NCI-H128 (cell line): ENCODE data around the gene CHTF8.
"Not testable (repeated sequence)": the region's sequence is repeated elsewhere in the genome, so short reads cannot be mapped to it uniquely, and the experiment has no call there.

Source experiments
- DNase-seq: peaks from one replicate; lab custom pipeline; 2025; ENCODE audit not compliant: unreplicated experiment; lab: John Stamatoyannopoulos, UW

CHTF8 gene

DNA sequence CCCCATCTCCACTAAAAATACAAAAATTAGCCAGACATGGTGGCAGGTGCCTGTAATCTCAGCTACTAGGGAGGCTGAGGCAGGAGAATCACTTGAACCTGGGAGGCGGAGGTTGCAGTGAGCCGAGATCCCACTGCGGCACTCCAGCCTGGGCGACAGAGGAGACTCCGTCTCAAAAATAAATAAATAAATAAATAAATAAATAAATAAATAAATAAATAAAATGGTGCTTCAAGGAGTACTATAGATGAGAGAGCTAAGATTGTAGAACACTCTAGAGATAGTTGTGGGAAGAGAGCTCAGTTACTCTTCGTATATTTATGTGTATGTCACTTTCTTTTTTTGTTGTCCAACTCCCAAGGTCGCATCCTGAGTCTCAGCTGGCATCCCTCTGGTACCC, 7.1 kb upstream of the CHTF8 start:
- not testable (repeated sequence) for DNase-seq

- DNase-seq: no peak
Observed at GRCh38 chr16:69138608-69139007, 6.2 kb upstream of the CHTF8 start.

DNA sequence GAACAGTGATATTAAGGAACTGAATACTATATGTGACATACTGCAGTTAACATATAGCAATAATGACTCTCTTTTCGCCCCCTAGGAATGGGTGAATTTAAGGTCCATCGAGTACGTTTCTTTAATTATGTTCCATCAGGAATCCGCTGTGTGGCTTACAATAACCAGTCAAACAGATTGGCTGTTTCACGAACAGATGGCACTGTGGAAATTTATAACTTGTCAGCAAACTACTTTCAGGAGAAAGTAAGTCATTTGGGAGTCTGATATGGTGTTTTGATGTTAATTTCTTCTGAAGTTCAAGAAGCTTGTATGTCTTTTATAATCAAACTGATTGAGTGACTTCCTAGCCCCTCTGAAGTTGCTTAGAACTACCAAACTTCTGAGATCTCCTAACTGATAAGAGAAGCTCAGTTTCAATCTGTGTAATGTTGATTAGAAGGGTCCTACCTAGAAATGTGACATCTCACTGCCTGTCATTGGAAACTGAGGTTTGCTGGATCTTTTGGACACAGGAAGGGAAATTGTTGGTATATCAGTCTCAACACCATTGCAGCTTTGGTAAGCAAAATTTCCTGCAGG, 1.1 kb upstream of the CHTF8 start:
- no peak for DNase-seq

DNA sequence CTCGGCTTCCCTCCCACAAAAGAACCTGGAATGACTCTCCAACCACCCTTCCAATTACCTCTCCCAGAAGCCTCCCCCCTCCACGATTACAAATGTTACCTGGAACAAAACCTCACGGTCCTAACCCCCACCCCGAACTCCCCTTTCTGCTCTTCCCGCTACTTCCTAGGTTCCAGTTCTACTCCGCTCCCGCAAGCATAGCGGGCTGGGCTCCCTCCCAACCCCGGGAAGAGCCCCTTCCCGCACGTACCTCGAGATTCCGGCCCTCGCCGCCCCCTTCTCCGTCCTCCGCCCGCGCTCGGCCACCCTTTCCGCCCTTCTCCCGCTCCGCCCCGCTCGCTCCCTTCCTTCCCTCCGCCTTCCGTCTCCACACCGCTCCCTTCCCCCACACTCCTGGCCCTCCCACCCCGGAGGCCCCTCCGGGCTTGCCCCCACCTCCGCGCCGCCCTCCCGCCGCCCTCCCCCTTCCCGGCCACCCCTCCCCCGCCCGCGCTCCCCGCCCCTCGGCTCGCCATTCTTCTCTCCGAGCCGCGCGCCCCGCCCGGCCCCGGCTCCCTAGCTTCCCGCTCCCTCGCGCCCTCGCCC, 457 bp downstream of the CHTF8 start:
- DNase-seq: no peak

- DNase-seq: no peak
Observed at GRCh38 chr16:69131167-69131838, 1.1 kb downstream of the CHTF8 start.

GRCh38 chr16:69130461-69130860, 1.9 kb downstream of the CHTF8 start:
- no peak for DNase-seq

GRCh38 chr16:69127966-69128510, 4.3 kb downstream of the CHTF8 start:
- DNase-seq: no peak

- not testable (repeated sequence) for DNase-seq
Observed at GRCh38 chr16:69126801-69127200, 5.6 kb downstream of the CHTF8 start.

GRCh38 chr16:69126221-69126620, 6.2 kb downstream of the CHTF8 start:
- DNase-seq: no peak

GRCh38 chr16:69124961-69125360, 7.4 kb downstream of the CHTF8 start:
- DNase-seq: not testable (repeated sequence)

DNA sequence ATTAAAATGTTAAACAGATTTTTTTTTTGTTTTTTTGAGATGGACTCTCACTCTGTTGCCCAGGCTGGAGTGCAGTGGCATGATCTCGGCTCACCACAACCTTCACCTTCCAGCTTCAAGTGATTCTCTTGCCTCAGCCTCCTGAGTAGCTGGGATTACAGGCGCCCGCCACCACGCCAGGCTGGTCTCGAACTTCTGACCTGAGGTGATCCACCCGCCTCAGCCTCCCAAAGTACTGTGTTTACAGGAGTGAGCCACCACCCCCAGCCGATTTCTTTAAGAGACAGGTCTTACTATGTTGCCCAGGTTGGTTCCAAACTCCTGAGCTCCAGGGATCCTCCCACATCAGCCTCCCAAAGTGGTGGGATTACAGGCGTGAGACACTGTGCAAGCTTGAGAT, 8.0 kb downstream of the CHTF8 start:
- DNase-seq: not testable (repeated sequence)

DNA sequence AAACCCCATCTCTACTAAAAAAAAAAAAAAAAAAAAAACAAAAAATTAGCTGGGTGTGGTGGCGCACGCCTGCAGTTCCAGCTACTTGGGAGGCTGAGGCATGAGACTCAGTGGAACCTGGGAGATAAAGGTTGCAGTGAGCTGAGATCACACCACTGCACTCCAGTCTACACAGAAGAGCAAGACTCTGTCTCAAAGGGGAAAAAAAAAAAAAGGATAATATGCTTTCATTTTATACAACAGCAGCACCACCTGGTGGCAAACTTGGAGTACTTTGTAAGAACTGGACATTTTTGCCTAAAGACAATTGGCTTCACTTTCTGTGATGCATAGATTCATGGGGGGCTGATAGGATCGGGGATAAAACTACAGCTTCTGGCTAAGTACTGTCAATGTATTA, 8.5 kb downstream of the CHTF8 start:
- peak; percentile 59 for DNase-seq

GRCh38 chr16:69120096-69120664, 12.2 kb downstream of the CHTF8 start:
- no peak for DNase-seq

DNA sequence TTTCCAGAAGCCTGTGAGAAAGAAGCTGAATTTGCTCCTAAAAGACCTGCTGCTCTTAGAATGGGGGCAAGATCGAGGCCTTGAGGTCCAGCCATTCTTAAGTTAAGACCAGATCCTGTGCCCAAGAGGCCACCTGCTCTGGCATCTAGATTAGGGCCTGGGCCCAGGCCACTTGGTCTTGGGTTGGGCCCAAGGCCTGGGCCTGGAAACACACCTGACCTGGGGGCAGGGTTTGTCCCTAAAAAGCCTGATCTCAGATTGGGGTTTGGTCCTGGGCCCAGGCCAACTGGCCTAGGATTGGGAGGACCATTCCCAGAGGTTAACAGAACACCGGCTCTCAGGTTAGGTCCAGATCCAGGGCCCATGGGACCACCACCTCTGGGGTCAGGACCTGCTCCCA, 12.9 kb downstream of the CHTF8 start:
- no peak for DNase-seq

DNA sequence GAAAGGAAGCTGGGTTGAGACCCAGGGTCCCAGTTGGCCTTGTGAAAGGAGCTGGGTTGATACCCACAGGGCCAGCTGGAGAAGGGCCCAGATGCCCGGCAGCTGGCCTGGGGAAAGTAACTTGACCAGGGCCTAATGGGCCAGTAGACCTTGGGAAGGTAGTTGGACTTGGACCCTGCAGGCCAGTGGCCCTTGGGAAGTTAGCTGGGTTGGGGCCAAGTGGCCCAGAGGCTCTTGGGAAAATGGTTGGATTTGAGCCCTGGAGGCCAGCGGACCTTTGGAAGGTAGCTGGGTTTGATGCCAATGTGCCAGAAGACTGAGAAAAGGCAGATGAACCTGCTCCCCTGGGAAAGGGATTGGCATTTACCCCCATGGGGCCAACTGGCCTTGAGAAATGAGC, 13.4 kb downstream of the CHTF8 start:
- no peak for DNase-seq

DNA sequence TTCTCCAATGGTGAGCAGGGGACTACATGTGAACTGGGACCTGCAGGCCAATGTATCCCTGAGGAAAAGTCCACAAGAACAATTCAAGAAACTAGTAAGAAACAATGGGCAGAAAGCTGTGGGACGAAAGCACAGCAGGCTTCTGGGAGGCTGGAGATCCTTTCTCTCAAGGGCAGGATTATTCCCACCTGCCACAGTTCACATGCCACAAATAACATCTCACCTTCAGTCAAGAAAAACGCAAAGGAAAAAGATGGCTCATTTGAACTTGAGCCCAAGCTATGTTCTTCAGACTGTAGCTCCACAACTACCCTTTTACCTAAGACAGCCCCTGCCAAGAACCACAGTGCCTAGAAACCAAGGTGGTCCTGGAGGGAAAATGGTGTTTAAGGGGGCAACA, 13.9 kb downstream of the CHTF8 start:
- DNase-seq: no peak

- DNase-seq: no peak
Observed at GRCh38 chr16:69116906-69117305, 15.5 kb downstream of the CHTF8 start.

- no peak for DNase-seq
Observed at GRCh38 chr16:69116256-69116875, 16.0 kb downstream of the CHTF8 start.

DNA sequence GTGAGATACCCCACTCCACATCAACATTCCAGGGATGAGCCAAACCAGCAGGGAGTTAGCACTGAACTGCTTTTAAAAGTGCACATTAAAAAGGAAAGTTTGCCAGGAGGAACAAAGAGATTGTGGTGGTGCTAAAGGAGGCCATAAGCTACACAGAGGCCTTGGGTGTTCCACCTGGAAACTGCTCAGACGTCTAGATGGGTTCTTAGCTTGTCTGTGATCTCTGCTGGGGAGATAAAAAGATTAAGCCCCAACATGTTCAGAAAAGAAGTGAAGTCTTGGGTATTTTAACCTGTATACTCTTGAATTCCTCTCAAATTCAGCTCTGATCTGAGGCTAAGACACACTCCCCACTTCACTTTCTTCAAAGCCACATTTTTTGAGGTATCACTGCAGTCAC, 16.6 kb downstream of the CHTF8 start:
- DNase-seq: no peak

- no peak for DNase-seq
Observed at GRCh38 chr16:69115361-69115760, 17.0 kb downstream of the CHTF8 start.

GRCh38 chr16:69114976-69115355, 17.4 kb downstream of the CHTF8 start:
- no peak for DNase-seq
